Activated CD8-positive, alpha-beta T cell treated with anti-CD3 and anti-CD28 coated beads for 36 hours (primary cell): ENCODE results near the gene DHX16. TPM values are rescaled to one million over a fixed set of nuclear protein-coding genes. Genes with fewer than 3 reads are reported as not detected.

Source experiments
- ATAC-seq: fragments of 200-7000 bp; cut with Tn5 transposase; one replicate; pipeline ENCODE4 v1.10.0; 2021; ENCODE audit warnings: mild to moderate bottlenecking, moderate library complexity
- CTCF ChIA-PET: fragments of 350-600 bp; sonication (Branson Sonifier 250); formaldehyde crosslinking; loops from one replicate; lab custom pipeline; 2021; ENCODE audit warnings: antibody characterized with exemption; lab: Charles Lee
- POLR2A ChIA-PET: fragments of 350-600 bp; sonication (Branson Sonifier 250); formaldehyde crosslinking; loops from one replicate; lab custom pipeline; 2021; ENCODE audit warnings: antibody characterized with exemption; lab: Charles Lee
- DNase-seq: peaks from one replicate; pipeline ENCODE4 v3.0.0-alpha.2; 2020
- H3K27ac Mint-ChIP-seq: one replicate; pipeline ENCODE4 v1.8.0; 2021; ENCODE audit warnings: mild to moderate bottlenecking, mixed read lengths
- H3K27me3 Mint-ChIP-seq: one replicate; pipeline ENCODE4 v1.8.0; 2021; ENCODE audit warnings: mixed read lengths
- H3K36me3 Mint-ChIP-seq: one replicate; pipeline ENCODE4 v1.8.0; 2021; ENCODE audit warnings: low read depth, mixed read lengths
- H3K4me1 Mint-ChIP-seq: one replicate; pipeline ENCODE4 v1.8.0; 2021; ENCODE audit warnings: low read depth, mixed read lengths
- H3K4me3 Mint-ChIP-seq: one replicate; pipeline ENCODE4 v1.8.0; 2021; ENCODE audit warnings: mild to moderate bottlenecking, moderate library complexity, mixed read lengths
- H3K9me3 Mint-ChIP-seq: one replicate; pipeline ENCODE4 v1.8.0; 2021; ENCODE audit warnings: mixed read lengths
- intact Hi-C: fragments of 100-400 bp; cut with micrococcal nuclease; formaldehyde crosslinking; loops from one replicate; pipeline ENCODE4 v1.10.0; 2022
- total RNA-seq, 2 experiments: library from RNA; stranded (reverse); gene quantifications; one replicate each; pipeline ENCODE4 v1.2.3, GENCODE V29; 2021
- TF ChIP-seq, protein P1 (sequence below): fragments of 200-600 bp; IDR thresholded peaks from one replicate; pipeline ENCODE4 v1.8.0; 2022; ENCODE audit warnings: antibody characterized with exemption, mild to moderate bottlenecking

Gene DHX16
- total RNA-seq, 2 experiments from 2014 or later: 31.1 to 31.3 TPM

DNA sequence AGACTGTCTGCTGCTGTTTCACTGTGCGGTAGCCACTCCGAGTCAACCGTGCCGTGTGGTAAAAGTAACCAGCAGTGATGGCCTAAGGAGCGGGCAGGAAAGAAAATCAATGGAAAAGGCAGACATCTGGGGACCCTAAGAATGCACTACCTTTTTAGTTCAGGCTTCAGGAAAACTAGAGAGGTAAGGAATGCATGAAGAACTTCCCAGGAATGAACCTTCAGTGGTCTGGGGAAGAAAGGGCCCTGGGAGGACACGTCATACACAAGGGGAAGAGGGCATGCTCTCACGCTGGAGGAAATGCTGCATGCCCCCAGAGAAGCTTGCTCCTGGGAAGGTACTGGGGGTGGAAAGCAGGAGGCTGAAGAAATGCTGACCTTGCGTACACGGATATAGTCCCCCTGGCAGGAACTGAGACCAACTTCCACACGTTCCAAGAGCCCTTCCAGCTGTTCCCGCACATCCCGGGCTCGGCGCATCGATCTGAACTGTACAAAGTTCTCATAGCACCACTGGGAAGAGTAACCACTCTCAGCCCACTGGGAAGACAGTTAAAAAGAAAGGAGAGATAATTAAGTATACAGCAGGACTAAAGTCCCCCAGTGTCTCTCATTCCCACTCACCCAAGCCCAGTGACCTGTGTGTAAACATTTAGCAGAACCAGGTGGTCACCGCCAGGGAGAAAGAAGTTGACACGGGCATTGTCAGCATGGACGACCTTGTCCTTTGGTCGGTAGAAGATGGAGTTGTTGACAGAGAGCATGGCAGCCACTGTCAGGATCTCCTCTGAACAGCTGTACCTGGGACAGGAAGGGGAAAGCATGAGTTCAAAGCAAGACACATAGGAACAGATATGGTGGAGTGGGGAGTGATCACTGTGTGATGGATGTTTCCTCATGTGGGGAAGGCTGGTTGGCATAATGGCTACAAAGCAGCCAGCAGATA is 17.7 kb downstream of the DHX16 start:
- TF ChIP-seq, protein P1, sequence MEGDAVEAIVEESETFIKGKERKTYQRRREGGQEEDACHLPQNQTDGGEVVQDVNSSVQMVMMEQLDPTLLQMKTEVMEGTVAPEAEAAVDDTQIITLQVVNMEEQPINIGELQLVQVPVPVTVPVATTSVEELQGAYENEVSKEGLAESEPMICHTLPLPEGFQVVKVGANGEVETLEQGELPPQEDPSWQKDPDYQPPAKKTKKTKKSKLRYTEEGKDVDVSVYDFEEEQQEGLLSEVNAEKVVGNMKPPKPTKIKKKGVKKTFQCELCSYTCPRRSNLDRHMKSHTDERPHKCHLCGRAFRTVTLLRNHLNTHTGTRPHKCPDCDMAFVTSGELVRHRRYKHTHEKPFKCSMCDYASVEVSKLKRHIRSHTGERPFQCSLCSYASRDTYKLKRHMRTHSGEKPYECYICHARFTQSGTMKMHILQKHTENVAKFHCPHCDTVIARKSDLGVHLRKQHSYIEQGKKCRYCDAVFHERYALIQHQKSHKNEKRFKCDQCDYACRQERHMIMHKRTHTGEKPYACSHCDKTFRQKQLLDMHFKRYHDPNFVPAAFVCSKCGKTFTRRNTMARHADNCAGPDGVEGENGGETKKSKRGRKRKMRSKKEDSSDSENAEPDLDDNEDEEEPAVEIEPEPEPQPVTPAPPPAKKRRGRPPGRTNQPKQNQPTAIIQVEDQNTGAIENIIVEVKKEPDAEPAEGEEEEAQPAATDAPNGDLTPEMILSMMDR: no peak
- H3K9me3 Mint-ChIP-seq: no peaks in the 10 kb centered on the region
- intact Hi-C loops: no loop called here
- ATAC-seq: no peak
- DNase-seq: no peak
- no peak overlapping the region for H3K4me3 Mint-ChIP-seq
- CTCF ChIA-PET: interaction anchor here (1.1 to 1.3 kb wide), 2 partner anchors 10 to 76 kb away, joined by 3 read pairs; no protein-coding TSS in a partner anchor
- no peaks in the 10 kb centered on the region for H3K4me1 Mint-ChIP-seq
- POLR2A ChIA-PET: interaction anchor here (0.7 kb wide), 1 partner anchor 55 kb away, joined by 3 read pairs; no protein-coding TSS in a partner anchor
- H3K27ac Mint-ChIP-seq: no peak overlapping the region
- no peaks in the 10 kb centered on the region for H3K27me3 Mint-ChIP-seq
- H3K36me3 Mint-ChIP-seq: peaks cover 35% of the 10 kb centered on the region

DNA sequence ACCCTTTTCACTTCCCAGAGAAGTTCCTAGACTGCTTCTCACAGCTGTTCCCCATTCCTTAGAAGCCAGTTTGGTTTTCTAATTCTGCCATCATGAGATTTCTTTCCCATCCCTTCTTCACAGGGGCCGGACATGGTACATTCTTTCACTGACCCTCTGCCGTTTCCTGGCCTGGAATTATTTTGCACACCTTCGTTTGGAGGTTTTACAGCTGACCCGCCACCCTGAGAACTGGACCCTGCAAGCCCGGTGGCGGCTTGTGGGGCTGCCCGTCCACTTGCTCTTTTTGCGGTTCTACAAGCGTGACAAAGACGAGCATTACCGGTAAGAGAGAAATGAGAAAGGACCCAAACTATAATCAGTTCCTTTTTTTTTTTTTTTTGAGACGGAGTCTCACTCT is 21.7 kb downstream of the DHX16 start:
- H3K27me3 Mint-ChIP-seq: no peaks in the 10 kb centered on the region
- peaks cover 36% of the 10 kb centered on the region for H3K36me3 Mint-ChIP-seq
- no peak overlapping the region for H3K4me3 Mint-ChIP-seq
- ChIA-PET CTCF (no interaction called here), POLR2A (interaction anchor here (0.7 to 2.4 kb wide), 4 partner anchors 10 to 37 kb away, joined by 3 to 9 read pairs (median 4); partner anchors contain the start of genes DHX16, MRPS18B and PPP1R10)
- intact Hi-C loops: no loop called here
- H3K9me3 Mint-ChIP-seq: no peaks in the 10 kb centered on the region
- TF ChIP-seq, protein P1: no peak
- DNase-seq (no peak), ATAC-seq (no peak)
- peaks cover 10% of the 10 kb centered on the region for H3K4me1 Mint-ChIP-seq
- H3K27ac Mint-ChIP-seq: no peak overlapping the region

DNA sequence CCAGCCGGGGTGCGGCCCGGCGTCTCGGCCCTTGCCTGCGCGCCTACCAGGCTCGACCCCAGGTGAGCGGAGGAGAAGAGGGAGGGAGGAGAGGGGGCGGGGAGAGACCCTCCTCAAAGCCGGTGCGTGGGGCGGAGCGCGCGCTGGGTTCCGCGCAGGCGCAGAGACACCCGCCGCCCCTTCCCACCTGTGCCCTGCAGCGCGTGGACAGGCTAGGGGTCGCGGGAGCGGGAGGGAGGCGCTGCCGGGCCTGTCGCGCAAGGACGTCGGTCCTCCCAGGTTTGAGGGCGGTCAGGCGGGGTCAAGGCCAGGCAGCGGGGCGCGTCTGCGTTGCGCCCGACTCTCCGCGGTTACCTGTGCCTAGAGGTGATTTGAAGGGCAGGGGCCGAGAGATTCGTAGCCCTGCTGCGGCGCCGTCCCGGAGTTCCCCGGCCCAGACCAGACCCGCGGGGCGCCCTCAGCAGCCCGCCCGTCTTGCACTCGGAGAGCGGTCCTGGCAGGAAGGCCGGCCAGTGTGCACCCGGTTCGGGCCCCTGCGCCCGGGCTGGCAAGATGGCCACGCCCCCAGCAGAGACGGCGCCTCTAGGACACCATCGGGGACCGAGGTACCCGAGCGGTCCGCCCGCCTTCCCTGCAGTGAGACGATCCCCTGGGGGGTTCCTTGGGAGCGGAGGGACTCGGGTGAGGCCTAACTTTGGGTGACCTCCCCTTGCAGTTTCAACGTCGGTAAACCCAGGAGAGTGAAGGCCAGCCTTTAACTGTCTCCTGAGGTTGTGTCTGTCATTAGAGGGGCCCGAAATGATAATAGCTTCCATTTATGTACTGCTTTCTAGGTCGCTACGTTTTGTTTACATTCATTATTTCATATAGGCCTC is 25.3 kb downstream of the DHX16 start:
- no peaks in the 10 kb centered on the region for H3K27me3 Mint-ChIP-seq
- no peaks in the 10 kb centered on the region for H3K9me3 Mint-ChIP-seq
- ATAC-seq (peak; percentile 74), DNase-seq (peak; percentile 86)
- TF ChIP-seq, protein P1: no peak
- peak overlapping the region; percentile 90 for H3K4me3 Mint-ChIP-seq
- peaks cover 28% of the 10 kb centered on the region for H3K36me3 Mint-ChIP-seq
- intact Hi-C loops: no loop called here
- peaks cover 20% of the 10 kb centered on the region for H3K4me1 Mint-ChIP-seq
- POLR2A ChIA-PET: interaction anchor here (1.0 to 1.7 kb wide), 6 partner anchors 9 to 155 kb away, joined by 3 to 8 read pairs (median 4); partner anchors contain the start of gene DHX16
- peak overlapping the region; percentile 92 for H3K27ac Mint-ChIP-seq
- CTCF ChIA-PET: interaction anchor here (0.7 to 2.5 kb wide), 5 partner anchors 21 to 433 kb away, joined by 3 to 14 read pairs (median 3); partner anchors contain the start of gene ATAT1

DNA sequence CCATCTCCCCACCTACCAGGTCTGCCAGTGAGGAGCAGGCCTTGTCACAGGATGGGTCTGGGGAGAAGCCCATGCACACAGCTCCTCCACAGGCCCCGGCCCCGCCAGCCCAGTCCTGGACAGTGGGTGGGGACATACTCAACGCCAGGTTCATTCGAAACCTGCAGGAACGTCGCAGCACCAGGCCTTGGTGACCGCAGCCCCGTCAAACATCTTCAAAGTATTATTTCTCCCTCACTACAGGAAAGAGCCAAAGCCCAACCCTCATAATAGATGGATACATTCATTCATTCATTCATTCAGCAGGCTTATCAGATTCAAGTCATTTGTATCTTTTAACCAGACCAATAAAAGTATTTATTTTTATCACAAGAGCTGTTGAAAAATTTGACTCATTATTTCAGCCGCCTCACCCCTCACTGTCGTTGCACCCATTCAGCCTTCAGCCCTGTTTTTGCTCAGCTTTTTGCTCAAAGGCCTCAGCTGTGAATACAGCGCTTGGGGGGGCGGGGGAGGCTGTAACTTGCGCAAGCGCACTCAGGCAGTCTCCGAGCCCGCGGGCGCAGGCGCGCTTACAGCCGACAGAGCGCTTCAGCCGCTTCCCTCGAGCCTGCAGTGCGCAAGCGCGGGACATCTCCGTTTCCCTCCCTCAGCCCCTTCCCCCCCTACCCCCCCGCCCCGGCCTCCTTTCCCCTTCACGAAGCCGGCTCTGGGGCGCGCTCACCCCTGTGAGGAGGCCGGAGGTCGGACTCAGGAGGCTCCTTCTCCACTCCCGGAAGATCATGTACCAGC is 26.2 kb downstream of the DHX16 start, which contains the start of gene C6orf136:
C6orf136 (plus strand) TSS at position 684 of the 792 bp plus-strand sequence; CDS start at position 783, 99 bp downstream.
- H3K27me3 Mint-ChIP-seq: no peaks in the 10 kb centered on the region
- TF ChIP-seq, protein P1: no peak
- peak within 1 kb of the TSS; percentile 92 for H3K27ac Mint-ChIP-seq
- DNase-seq (peak; percentile 97), ATAC-seq (peak; percentile 88)
- POLR2A ChIA-PET: interaction anchor here (0.7 to 1.7 kb wide), 4 partner anchors 20 to 76 kb away, joined by 3 to 8 read pairs (median 6); partner anchors contain the start of genes ATAT1 and MRPS18B
- peaks cover 22% of the 10 kb centered on the region for H3K36me3 Mint-ChIP-seq
- H3K9me3 Mint-ChIP-seq: no peaks in the 10 kb centered on the region
- intact Hi-C loops: no loop called here
- CTCF ChIA-PET: interaction anchor here (0.6 to 1.5 kb wide), 8 partner anchors 10 to 194 kb away, joined by 3 to 5 read pairs (median 3); partner anchors contain the start of gene ATAT1
- peaks cover 24% of the 10 kb centered on the region for H3K4me1 Mint-ChIP-seq
- H3K4me3 Mint-ChIP-seq: peak within 1 kb of the TSS; percentile 90
